ENCODE measurements around the gene COL4A4.
"Not testable (repeated sequence)": the region's sequence is repeated elsewhere in the genome, so short reads cannot be mapped to it uniquely, and the experiment has no call there.

DNA sequence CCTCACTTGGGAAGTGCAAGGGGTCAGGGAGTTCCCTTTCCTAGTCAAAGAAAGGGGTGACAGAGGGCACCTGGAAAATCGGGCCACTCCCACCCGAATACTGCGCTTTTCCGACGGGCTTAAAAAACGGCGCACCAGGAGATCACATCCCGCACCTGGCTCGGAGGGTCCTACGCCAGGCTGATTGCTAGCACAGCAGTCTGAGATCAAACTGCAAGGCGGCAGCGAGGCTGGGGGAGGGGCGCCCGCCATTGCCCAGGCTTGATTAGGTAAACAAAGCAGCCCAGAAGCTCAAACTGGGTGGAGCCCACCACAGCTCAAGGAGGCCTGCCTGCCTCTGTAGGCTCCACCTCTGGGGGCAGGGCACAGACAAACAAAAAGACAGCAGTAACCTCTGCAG, 98.9 kb downstream of the COL4A4 start:
- TF ChIP-seq POLR2A (IDR thresholded peaks at IDR 0.05; ENCODE audit: low read depth, low read length) = not testable (repeated sequence)
- TF ChIP-seq, protein P1, sequence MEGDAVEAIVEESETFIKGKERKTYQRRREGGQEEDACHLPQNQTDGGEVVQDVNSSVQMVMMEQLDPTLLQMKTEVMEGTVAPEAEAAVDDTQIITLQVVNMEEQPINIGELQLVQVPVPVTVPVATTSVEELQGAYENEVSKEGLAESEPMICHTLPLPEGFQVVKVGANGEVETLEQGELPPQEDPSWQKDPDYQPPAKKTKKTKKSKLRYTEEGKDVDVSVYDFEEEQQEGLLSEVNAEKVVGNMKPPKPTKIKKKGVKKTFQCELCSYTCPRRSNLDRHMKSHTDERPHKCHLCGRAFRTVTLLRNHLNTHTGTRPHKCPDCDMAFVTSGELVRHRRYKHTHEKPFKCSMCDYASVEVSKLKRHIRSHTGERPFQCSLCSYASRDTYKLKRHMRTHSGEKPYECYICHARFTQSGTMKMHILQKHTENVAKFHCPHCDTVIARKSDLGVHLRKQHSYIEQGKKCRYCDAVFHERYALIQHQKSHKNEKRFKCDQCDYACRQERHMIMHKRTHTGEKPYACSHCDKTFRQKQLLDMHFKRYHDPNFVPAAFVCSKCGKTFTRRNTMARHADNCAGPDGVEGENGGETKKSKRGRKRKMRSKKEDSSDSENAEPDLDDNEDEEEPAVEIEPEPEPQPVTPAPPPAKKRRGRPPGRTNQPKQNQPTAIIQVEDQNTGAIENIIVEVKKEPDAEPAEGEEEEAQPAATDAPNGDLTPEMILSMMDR (IDR thresholded peaks at IDR 0.05; ENCODE audit: extremely low read depth in 1 of 2, insufficient read depth in 1 of 2, low read depth in 1 of 2, low read length in 2 of 2) = not testable (repeated sequence)
